IMR-90 (cell line): ENCODE results near the gene PLB1. TPM values are rescaled to one million over a fixed set of nuclear protein-coding genes. Genes with fewer than 3 reads are reported as not detected.

ENCODE experiments used
- ATAC-seq: fragments of 200-7000 bp; cut with Tn5 transposase; 2 replicates; pipeline ENCODE4 v1.9.1; 2020; ENCODE audit warnings: low read depth, mild to moderate bottlenecking, moderate library complexity
- BruUV-seq: library from RNA; stranded (reverse); fragments of 400-500 nt; replicated peaks from 2 replicates; lab custom pipeline; 2021; lab: Mats Ljungman, UMichigan
- CTCF ChIA-PET: fragments of 300-600 bp; formaldehyde crosslinking; extraction: SDS; loops from one replicate; lab custom pipeline; 2021; ENCODE audit warnings: antibody characterized with exemption; lab: Yijun Ruan, JAX
- POLR2A ChIA-PET: fragments of 300-600 bp; sonication (Branson Sonifier 250); formaldehyde crosslinking; loops from one replicate; lab custom pipeline; 2022; ENCODE audit warnings: antibody characterized with exemption; ENCODE audit not compliant: unreplicated experiment; lab: Charles Lee
- DNase-seq: peaks from one replicate; pipeline ENCODE4 v3.0.0; 2013
- H2AFZ ChIP-seq: replicated peaks from 2 replicates; pipeline ENCODE3; 2013; ENCODE audit warnings: low read length, mild to moderate bottlenecking; ENCODE audit not compliant: poor library complexity
- H2AK5ac ChIP-seq: 2 replicates; pipeline ENCODE4 v1.6.1; 2013; ENCODE audit warnings: low read depth, low read length, inconsistent platforms
- H2AK9ac ChIP-seq: replicated peaks from 2 replicates; pipeline ENCODE3; 2013; ENCODE audit warnings: mild to moderate bottlenecking, low read depth, low read length, moderate library complexity; ENCODE audit not compliant: poor library complexity
- H2BK120ac ChIP-seq: 2 replicates; pipeline ENCODE4 v1.6.1; 2013; ENCODE audit warnings: low read depth, low read length, inconsistent platforms
- H2BK15ac ChIP-seq: 3 replicates; pipeline ENCODE4 v1.6.1; 2013; ENCODE audit warnings: low read depth, low read length, inconsistent platforms
- H2BK20ac ChIP-seq: 2 replicates; pipeline ENCODE4 v1.6.1; 2013; ENCODE audit warnings: low read depth, mild to moderate bottlenecking, inconsistent platforms, low read length, moderate library complexity
- H2BK5ac ChIP-seq: 2 replicates; pipeline ENCODE4 v1.6.1; 2013; ENCODE audit warnings: mild to moderate bottlenecking, low read depth, low read length, inconsistent platforms; ENCODE audit not compliant: poor library complexity, severe bottlenecking
- H3K14ac ChIP-seq: replicated peaks from 2 replicates; pipeline ENCODE4 v1.6.1; 2013; ENCODE audit warnings: low read depth, low read length, inconsistent platforms
- H3K18ac ChIP-seq: 2 replicates; pipeline ENCODE4 v1.6.1; 2013; ENCODE audit warnings: low read depth, low read length, control low read depth
- H3K23ac ChIP-seq: 2 replicates; pipeline ENCODE4 v1.6.1; 2013; ENCODE audit warnings: low read depth, low read length, inconsistent platforms
- H3K27ac ChIP-seq: 2 replicates; pipeline ENCODE4 v1.5.1; 2013; ENCODE audit warnings: mild to moderate bottlenecking, control low read depth, low read length; ENCODE audit not compliant: insufficient read depth
- H3K27me3 ChIP-seq: 2 replicates; pipeline ENCODE4 v1.6.1; 2013; ENCODE audit warnings: low read length; ENCODE audit not compliant: control insufficient read depth, insufficient read depth
- H3K36me3 ChIP-seq: 2 replicates; pipeline ENCODE4 v1.6.1; 2013; ENCODE audit warnings: low read length, mixed read lengths; ENCODE audit not compliant: control insufficient read depth, insufficient read depth
- H3K4ac ChIP-seq: 2 replicates; pipeline ENCODE4 v1.6.1; 2013; ENCODE audit warnings: low read depth, low read length, inconsistent platforms
- H3K4me1 ChIP-seq: 2 replicates; pipeline ENCODE4 v1.6.1; 2013; ENCODE audit warnings: low read length, mixed read lengths; ENCODE audit not compliant: control insufficient read depth, insufficient read depth
- H3K4me2 ChIP-seq: 2 replicates; pipeline ENCODE4 v1.6.1; 2013; ENCODE audit warnings: low read depth, mild to moderate bottlenecking, control low read depth, low read length, moderate library complexity
- H3K4me3 ChIP-seq: 2 replicates; pipeline ENCODE4 v1.5.1; 2013; ENCODE audit warnings: low read depth, mild to moderate bottlenecking, control low read depth, low read length, moderate library complexity; ENCODE audit not compliant: insufficient read depth
- H3K56ac ChIP-seq: 2 replicates; pipeline ENCODE4 v1.6.1; 2013; ENCODE audit warnings: low read length, inconsistent platforms; ENCODE audit not compliant: insufficient read depth; ENCODE audit errors: extremely low read depth
- H3K79me1 ChIP-seq, 2 experiments: 2 replicates each; pipeline ENCODE4 v1.6.1; 2013; ENCODE audit warnings: low read length in 2 of 2, inconsistent platforms in 1 of 2, low read depth in 1 of 2
- H3K9ac ChIP-seq: 2 replicates; pipeline ENCODE4 v1.6.1; 2013; ENCODE audit warnings: low read depth, low read length, control low read depth
- H3K9me1 ChIP-seq: 2 replicates; pipeline ENCODE4 v1.6.1; 2013; ENCODE audit warnings: low read length, inconsistent platforms; ENCODE audit not compliant: insufficient read depth
- H3K9me3 ChIP-seq: 2 replicates; pipeline ENCODE4 v1.6.1; 2013; ENCODE audit warnings: low read length; ENCODE audit not compliant: control insufficient read depth, insufficient read depth
- H4K20me1 ChIP-seq: 2 replicates; pipeline ENCODE4 v1.6.1; 2013; ENCODE audit warnings: low read length, inconsistent platforms; ENCODE audit not compliant: insufficient read depth
- H4K5ac ChIP-seq: 2 replicates; pipeline ENCODE4 v1.6.1; 2013; ENCODE audit warnings: mild to moderate bottlenecking, low read depth, low read length, control low read depth
- H4K8ac ChIP-seq, 2 experiments: 2 replicates each; pipeline ENCODE4 v1.6.1; 2013; ENCODE audit warnings: low read depth in 2 of 2, low read length in 2 of 2, control low read depth in 1 of 2, inconsistent platforms in 1 of 2
- H4K91ac ChIP-seq: 2 replicates; pipeline ENCODE4 v1.6.1; 2013; ENCODE audit warnings: low read depth, low read length, inconsistent platforms; ENCODE audit not compliant: insufficient read depth
- BHLHE40 ChIP-seq: fragments of 150-350 bp; IDR thresholded peaks from 2 replicates; pipeline ENCODE4 v1.6.1; 2016; ENCODE audit warnings: mild to moderate bottlenecking, low read depth, low read length
- CEBPB ChIP-seq: IDR thresholded peaks from 2 replicates; pipeline ENCODE4 v1.6.1; 2012; ENCODE audit warnings: low read depth, low read length, improper control_type of control experiment
- CHD1 ChIP-seq: IDR thresholded peaks from 2 replicates; pipeline ENCODE4 v1.6.1; 2012; ENCODE audit warnings: low read depth, low read length, improper control_type of control experiment
- CTCF ChIP-seq: conservative IDR thresholded peaks from 2 replicates; pipeline ENCODE4 v1.5.1; 2012; ENCODE audit warnings: mild to moderate bottlenecking, low read depth, low read length, improper control_type of control experiment
- FOS ChIP-seq: fragments of 150-350 bp; IDR thresholded peaks from 2 replicates; pipeline ENCODE4 v1.6.1; 2016; ENCODE audit warnings: low read depth, low read length
- MAFK ChIP-seq: IDR thresholded peaks from 2 replicates; pipeline ENCODE4 v1.6.1; 2012; ENCODE audit warnings: low read depth, low read length, improper control_type of control experiment
- MAZ ChIP-seq: IDR thresholded peaks from 2 replicates; pipeline ENCODE4 v1.6.1; 2012; ENCODE audit warnings: low read depth, mild to moderate bottlenecking, low read length, improper control_type of control experiment, moderate library complexity, borderline replicate concordance
- MXI1 ChIP-seq: IDR thresholded peaks from 2 replicates; pipeline ENCODE4 v1.6.1; 2012; ENCODE audit warnings: low read depth, mild to moderate bottlenecking, low read length, moderate library complexity, borderline replicate concordance
- POLR2A ChIP-seq: IDR thresholded peaks from 2 replicates; pipeline ENCODE4 v1.6.1; 2012; ENCODE audit warnings: mild to moderate bottlenecking, low read depth, low read length
- RCOR1 ChIP-seq: IDR thresholded peaks from 2 replicates; pipeline ENCODE4 v1.6.1; 2012; ENCODE audit warnings: mild to moderate bottlenecking, low read length, improper control_type of control experiment; ENCODE audit not compliant: insufficient replicate concordance
- RFX5 ChIP-seq: IDR thresholded peaks from 2 replicates; pipeline ENCODE4 v1.8.0; 2012; ENCODE audit warnings: low read depth, mild to moderate bottlenecking, low read length, moderate library complexity
- USF2 ChIP-seq: fragments of 150-350 bp; IDR thresholded peaks from 2 replicates; pipeline ENCODE4 v1.6.1; 2017; ENCODE audit warnings: mild to moderate bottlenecking, antibody characterized with exemption, low read length, low read depth
- WGBS, 2 experiments: methylation state at CpG; one replicate each; pipeline versions ENCODE4 v1.1.5 to v1.1.7; 2013; ENCODE audit warnings: missing lambda C conversion rate in 2 of 2; ENCODE audit not compliant: insufficient read length in 1 of 2; ENCODE audit errors: extremely low coverage in 2 of 2; 5-methylcytosine and 5-hydroxymethylcytosine counted together
- dilution Hi-C: fragments of 300-500 bp; cut with HindIII; formaldehyde crosslinking; loops from one replicate; pipeline ENCODE4 v1.14.3; 2018; ENCODE audit warnings: low sequenced_read_pairs; ENCODE audit not compliant: unreplicated experiment
- in situ Hi-C: fragments of 300-500 bp; cut with MboI; formaldehyde crosslinking; loops from 3 replicates; pipeline ENCODE4 v1.14.3; 2019; ENCODE audit warnings: low sequenced_read_pairs, inconsistent platforms, mixed read lengths
- intact Hi-C: fragments of 100-400 bp; cut with micrococcal nuclease; formaldehyde crosslinking; loops from 2 replicates; pipeline ENCODE4 v1.10.0; 2022
- polyA plus RNA-seq, 3 experiments: library from polyadenylated mRNA; depleted of rRNA; stranded (reverse); fragments of >200 nt; gene quantifications; 2 replicates each; pipeline ENCODE4 v1.2.3, GENCODE V29; 2012; ENCODE audit warnings: low replicate concordance in 1 of 3
- total RNA-seq: library from RNA; depleted of rRNA; stranded (reverse); fragments of >200 nt; gene quantifications from 2 replicates; pipeline ENCODE4 v1.2.3, GENCODE V29; 2012

PLB1 gene
- total and polyA plus RNA-seq, 2 of the 4 experiments (the other 2 are of a cell fraction) = 0.74 to 0.90 TPM

- Histone ChIP-seq H3K4me3 (no peak overlapping the region), H4K91ac (no peak overlapping the region), H4K8ac (no peak overlapping the region), H3K14ac (no peak overlapping the region), H2AK5ac (no peak overlapping the region), H3K9ac (no peak overlapping the region), H3K9me1 (no peaks in the 10 kb centered on the region), H4K20me1 (no peaks in the 10 kb centered on the region), H3K18ac (no peak overlapping the region), H4K5ac (no peak overlapping the region), H3K56ac (no peak overlapping the region), H2AK9ac (no peak overlapping the region), H3K4me2 (no peak overlapping the region), H2AFZ (no peak overlapping the region), H3K9me3 (no peaks in the 10 kb centered on the region), H3K4ac (no peak overlapping the region), H2BK120ac (no peak overlapping the region), H3K23ac (no peak overlapping the region), H3K27ac (no peak overlapping the region), H2BK15ac (no peak overlapping the region), H2BK20ac (no peak overlapping the region), H3K79me1 (no peaks in the 10 kb centered on the region), H2BK5ac (no peak overlapping the region), H3K4me1 (no peaks in the 10 kb centered on the region), H3K36me3 (no peaks in the 10 kb centered on the region), H3K27me3 (peaks cover 30% of the 10 kb centered on the region)
- ChIA-PET POLR2A (no interaction called here), CTCF (interaction anchor here (0.5 kb wide), 1 partner anchor 784 kb away, joined by 3 read pairs; no protein-coding TSS in a partner anchor)
- in situ Hi-C loops (no loop called here), dilution Hi-C loops (no loop called here), intact Hi-C loops (no loop called here)
- no TSS peak for BruUV-seq
- TF ChIP-seq CEBPB (no peak), MAZ (no peak), MXI1 (no peak), RCOR1 (no peak), CHD1 (no peak), RFX5 (no peak), CTCF (no peak), USF2 (no peak), MAFK (no peak), POLR2A (no peak), FOS (no peak), BHLHE40 (no peak)
- no peak for DNase-seq
- WGBS, 2 experiments = no CpG with 5 or more reads among the region's 4 CpGs
- no peak for ATAC-seq
These were observed 14.0 kb upstream of the PLB1 start for GRCh38 chr2:28481905-28482304.
